Lung (tissue), 12 donors: Measurements from ENCODE around the gene SET. TPM values are rescaled to one million over a fixed set of nuclear protein-coding genes. Genes with fewer than 3 reads are reported as not detected.

Experiments used
- ATAC-seq: fragments of 200-7000 bp; cut with Tn5 transposase; one replicate; pipeline ENCODE4 v1.9.1; 2020; ENCODE audit warnings: moderate number of reproducible peaks; ENCODE audit not compliant: insufficient read depth, low FRiP score
- DNase-seq, 3 donors: peaks; one replicate each; pipeline ENCODE4 v3.0.0-alpha.2; 2013 to 2017
- H3K27ac ChIP-seq, 2 donors: one replicate each; pipeline ENCODE4 v1.5.1; 2013; ENCODE audit warnings: mild to moderate bottlenecking in 2 of 2, moderate library complexity in 2 of 2, control low read depth in 1 of 2, inconsistent platforms in 1 of 2, low read depth in 1 of 2, low read length in 1 of 2
- H3K27me3 ChIP-seq, 3 donors: one replicate each; pipeline ENCODE4 v1.5.1; 2013; ENCODE audit warnings: low read length in 2 of 3; ENCODE audit not compliant: control insufficient read depth in 3 of 3, insufficient read depth in 3 of 3
- H3K36me3 ChIP-seq, 4 donors: one replicate each; pipeline ENCODE4 v1.5.1; 2013; ENCODE audit warnings: low read length in 4 of 4, mild to moderate bottlenecking in 1 of 4, moderate library complexity in 1 of 4; ENCODE audit not compliant: control insufficient read depth in 4 of 4, insufficient read depth in 4 of 4
- H3K4me1 ChIP-seq, 5 donors: one replicate each; pipeline ENCODE4 v1.5.1; 2013; ENCODE audit warnings: low read length in 5 of 5, mild to moderate bottlenecking in 2 of 5, moderate library complexity in 1 of 5; ENCODE audit not compliant: control insufficient read depth in 5 of 5, insufficient read depth in 5 of 5
- H3K4me3 ChIP-seq: one replicate; pipeline ENCODE4 v1.5.1; 2013; ENCODE audit warnings: mild to moderate bottlenecking, control low read depth, moderate library complexity
- H3K9ac ChIP-seq, 2 donors: one replicate each; pipeline ENCODE4 v1.5.1; 2013; ENCODE audit warnings: low read length in 2 of 2, control low read depth in 1 of 2; ENCODE audit not compliant: insufficient read depth in 1 of 2
- H3K9me3 ChIP-seq, 4 donors: one replicate each; pipeline ENCODE4 v1.5.1; 2013; ENCODE audit warnings: low read length in 3 of 4, mild to moderate bottlenecking in 1 of 4, moderate library complexity in 1 of 4; ENCODE audit not compliant: control insufficient read depth in 4 of 4, insufficient read depth in 3 of 4
- CTCF ChIP-seq: IDR thresholded peaks from 2 replicates; pipeline ENCODE4 v1.5.1; 2012; ENCODE audit warnings: mild to moderate bottlenecking; ENCODE audit errors: control extremely low read depth, extremely low read depth
- WGBS, 2 donors: extraction: QIAGEN DNeasy Blood & Tissue Kit; methylation state at CpG; one replicate each; pipeline ENCODE4 v1.1.7; 2013; 5-methylcytosine and 5-hydroxymethylcytosine counted together
- polyA plus RNA-seq, 2 donors: library from polyadenylated mRNA; stranded (reverse); fragments of 200-250 nt; gene quantifications; one replicate each; pipeline ENCODE4 v1.2.1, GENCODE V29; 2013
- total RNA-seq, 2 donors: library from RNA; depleted of rRNA in 1 of 2; stranded (reverse); fragments of >200 nt in 1 of 2; gene quantifications; one replicate each; pipeline ENCODE4 v1.2.1, GENCODE V29; 2014 to 2021
- donor health status: control.
- donor health status: control.
- donor health status: Bipolar disorder and iron deficiency.
- donor health status: healthy.
- donor health status: DM: yes; HTN: yes; CAD: no.

Gene SET
- total and polyA plus RNA-seq, 4 donors, result 98.0 to 364 (median 189) TPM

DNA sequence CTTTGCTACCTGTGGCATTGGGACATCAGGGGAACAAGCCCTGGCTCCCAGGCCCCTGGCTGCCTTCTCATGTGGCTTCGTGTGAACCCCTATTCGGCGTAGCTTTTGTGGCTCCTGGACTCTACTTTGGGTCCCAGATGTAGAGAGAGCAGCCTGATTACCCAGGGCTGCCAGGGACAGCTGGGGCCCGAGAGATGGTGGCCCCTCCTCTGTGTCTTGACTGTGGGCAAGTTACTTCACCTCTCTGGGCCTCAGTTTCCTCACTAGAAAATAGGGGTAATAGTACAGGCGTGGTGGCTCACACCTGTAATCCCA is 15.3 kb downstream of the SET start:
- Histone ChIP-seq H3K9ac (no peak overlapping the region), H3K27ac (peak overlapping the region; percentile 38 to 84), H3K4me1 (peaks cover 0 to 5% (median 0%) of the 10 kb centered on the region in 5 donors), H3K36me3 (peaks cover 0 to 3% (median 0%) of the 10 kb centered on the region in 4 donors), H3K4me3 (no peak overlapping the region), H3K27me3 (no peaks in the 10 kb centered on the region), H3K9me3 (no peaks in the 10 kb centered on the region)
- no peak for TF ChIP-seq CTCF
- ATAC-seq (no peak), DNase-seq (no peak)
- WGBS, 2 donors, result 86 to 89% methylated on average over 5 of the region's 5 CpGs

GRCh38 chr9:128705051-128705965 is 16.3 kb downstream of the SET start:
- no peak for TF ChIP-seq CTCF
- H3K4me1 ChIP-seq, result peaks cover 0 to 5% (median 0%) of the 10 kb centered on the region in 5 donors
- H3K27me3 ChIP-seq, result no peaks in the 10 kb centered on the region
- H3K9ac ChIP-seq, result no peak overlapping the region
- H3K4me3 ChIP-seq, result no peak overlapping the region
- no peak for DNase-seq
- 93 to 94% methylated on average over 36 of the region's 36 CpGs for WGBS, 2 donors
- H3K9me3 ChIP-seq, result no peaks in the 10 kb centered on the region
- ATAC-seq, result no peak
- H3K36me3 ChIP-seq, result peaks cover 0 to 3% (median 0%) of the 10 kb centered on the region in 4 donors
- H3K27ac ChIP-seq, result peak overlapping the region; percentile 6 to 7

- Histone ChIP-seq H3K4me3 (no peak overlapping the region), H3K36me3 (peaks cover 0 to 3% (median 0%) of the 10 kb centered on the region in 4 donors), H3K9ac (no peak overlapping the region), H3K27ac (no peak overlapping the region), H3K27me3 (no peaks in the 10 kb centered on the region), H3K9me3 (no peaks in the 10 kb centered on the region), H3K4me1 (peaks cover 0 to 5% (median 0%) of the 10 kb centered on the region in 5 donors)
- no peak for TF ChIP-seq CTCF
- WGBS, 2 donors, result 94 to 98% methylated on average over 1 of the region's 1 CpG
- ATAC-seq, result no peak
- no peak for DNase-seq
Observed at GRCh38 chr9:128706045-128706444, 17.0 kb downstream of the SET start.
